BE2C (cell line): ENCODE measurements around the gene CDH13.

ENCODE experiments used
- DNase-seq: peaks from one replicate; pipeline ENCODE4 v3.0.0-alpha.2; 2020
- H3K27me3 ChIP-seq: fragments of 250-450 bp; sonication (Bioruptor Pico); 2 replicates; pipeline ENCODE4 v1.5.1; 2020; ENCODE audit warnings: mild to moderate bottlenecking
- H3K36me3 ChIP-seq: fragments of 250-450 bp; sonication (Bioruptor Pico); 2 replicates; pipeline ENCODE4 v1.5.1; 2020; ENCODE audit warnings: mild to moderate bottlenecking
- H3K4me1 ChIP-seq: fragments of 250-450 bp; sonication (Bioruptor Pico); 2 replicates; pipeline ENCODE4 v1.5.1; 2020
- H3K4me3 ChIP-seq: 2 replicates; pipeline ENCODE4 v1.5.1; 2011; ENCODE audit warnings: low read depth, low read length
- H3K9me3 ChIP-seq: fragments of 250-450 bp; sonication (Bioruptor Pico); 2 replicates; pipeline ENCODE4 v1.5.1; 2020
- TF ChIP-seq, protein P1 (sequence below): IDR thresholded peaks from 2 replicates; pipeline ENCODE4 v1.5.1; 2012; ENCODE audit warnings: mild to moderate bottlenecking, low read depth, low read length

CDH13 gene

GRCh38 chr16:83725313-83725712 lies 1098.5 kb downstream of the CDH13 start:
- H3K4me1 ChIP-seq = no peaks in the 10 kb centered on the region
- H3K4me3 ChIP-seq = no peak overlapping the region
- no peaks in the 10 kb centered on the region for H3K9me3 ChIP-seq
- TF ChIP-seq, protein P1, sequence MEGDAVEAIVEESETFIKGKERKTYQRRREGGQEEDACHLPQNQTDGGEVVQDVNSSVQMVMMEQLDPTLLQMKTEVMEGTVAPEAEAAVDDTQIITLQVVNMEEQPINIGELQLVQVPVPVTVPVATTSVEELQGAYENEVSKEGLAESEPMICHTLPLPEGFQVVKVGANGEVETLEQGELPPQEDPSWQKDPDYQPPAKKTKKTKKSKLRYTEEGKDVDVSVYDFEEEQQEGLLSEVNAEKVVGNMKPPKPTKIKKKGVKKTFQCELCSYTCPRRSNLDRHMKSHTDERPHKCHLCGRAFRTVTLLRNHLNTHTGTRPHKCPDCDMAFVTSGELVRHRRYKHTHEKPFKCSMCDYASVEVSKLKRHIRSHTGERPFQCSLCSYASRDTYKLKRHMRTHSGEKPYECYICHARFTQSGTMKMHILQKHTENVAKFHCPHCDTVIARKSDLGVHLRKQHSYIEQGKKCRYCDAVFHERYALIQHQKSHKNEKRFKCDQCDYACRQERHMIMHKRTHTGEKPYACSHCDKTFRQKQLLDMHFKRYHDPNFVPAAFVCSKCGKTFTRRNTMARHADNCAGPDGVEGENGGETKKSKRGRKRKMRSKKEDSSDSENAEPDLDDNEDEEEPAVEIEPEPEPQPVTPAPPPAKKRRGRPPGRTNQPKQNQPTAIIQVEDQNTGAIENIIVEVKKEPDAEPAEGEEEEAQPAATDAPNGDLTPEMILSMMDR = no peak
- H3K36me3 ChIP-seq = no peaks in the 10 kb centered on the region
- H3K27me3 ChIP-seq = no peaks in the 10 kb centered on the region
- no peak for DNase-seq

- Histone ChIP-seq H3K27me3 (no peaks in the 10 kb centered on the region), H3K4me3 (no peak overlapping the region), H3K4me1 (no peaks in the 10 kb centered on the region), H3K36me3 (no peaks in the 10 kb centered on the region), H3K9me3 (no peaks in the 10 kb centered on the region)
- TF ChIP-seq, protein P1 = no peak
- DNase-seq = no peak
Measured at GRCh38 chr16:83727018-83727417, 1100.2 kb downstream of the CDH13 start.

DNA sequence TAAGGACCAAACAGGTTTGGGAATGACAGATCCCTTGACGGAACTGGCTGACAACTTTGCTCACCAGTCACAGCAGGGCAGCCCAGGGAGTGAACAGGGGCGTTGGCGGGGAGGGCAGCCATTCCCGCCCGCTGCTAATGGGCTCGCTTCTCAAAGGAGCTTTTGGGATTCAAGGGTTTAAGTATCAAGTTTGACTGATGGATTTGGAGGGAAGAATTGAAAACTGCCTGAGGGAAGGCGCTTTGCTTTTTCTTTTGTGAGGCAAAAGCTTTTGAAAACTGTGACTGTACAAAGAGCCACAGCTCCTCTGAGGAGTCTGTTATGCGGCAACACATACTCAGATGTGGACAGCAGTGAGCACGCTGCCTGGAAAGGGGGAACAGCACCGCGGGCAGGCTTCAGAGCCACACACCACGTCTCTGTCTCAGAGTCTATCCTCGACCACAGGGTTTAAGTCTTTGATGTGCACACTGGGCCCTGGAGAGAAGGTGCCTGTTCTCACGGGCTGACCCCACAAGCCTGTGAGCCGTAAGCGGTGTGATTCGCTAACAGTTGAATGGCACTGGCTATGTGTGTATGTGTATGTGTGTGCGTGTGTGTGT lies 1101.1 kb downstream of the CDH13 start:
- H3K4me1 ChIP-seq = no peaks in the 10 kb centered on the region
- no peaks in the 10 kb centered on the region for H3K36me3 ChIP-seq
- no peaks in the 10 kb centered on the region for H3K9me3 ChIP-seq
- no peak overlapping the region for H3K4me3 ChIP-seq
- TF ChIP-seq, protein P1 = no peak
- no peaks in the 10 kb centered on the region for H3K27me3 ChIP-seq
- no peak for DNase-seq

- Histone ChIP-seq H3K27me3 (no peaks in the 10 kb centered on the region), H3K36me3 (no peaks in the 10 kb centered on the region), H3K9me3 (no peaks in the 10 kb centered on the region), H3K4me1 (no peaks in the 10 kb centered on the region), H3K4me3 (no peak overlapping the region)
- no peak for DNase-seq
- TF ChIP-seq, protein P1 = no peak
Measured at GRCh38 chr16:83728492-83728891, 1101.7 kb downstream of the CDH13 start.

DNA sequence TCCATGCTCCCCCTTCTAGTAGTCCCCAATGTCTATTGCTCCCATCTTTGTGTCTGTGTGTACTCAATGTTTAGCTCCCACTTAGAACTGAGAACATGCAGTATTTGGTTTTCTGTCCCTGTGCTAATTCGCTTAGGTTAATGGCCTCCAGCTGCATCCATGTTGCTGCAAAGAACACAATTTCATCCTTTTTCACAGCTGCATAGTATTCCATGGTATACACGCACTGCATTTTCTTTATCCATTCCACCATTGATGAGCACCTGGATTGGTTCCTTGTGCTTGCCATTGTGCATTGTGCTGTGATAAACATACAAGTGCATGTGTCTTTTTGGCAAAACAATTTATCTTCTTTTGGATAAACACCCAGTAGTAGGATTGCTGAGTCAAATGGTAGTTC lies 1104.0 kb downstream of the CDH13 start:
- no peak for DNase-seq
- no peaks in the 10 kb centered on the region for H3K9me3 ChIP-seq
- no peaks in the 10 kb centered on the region for H3K36me3 ChIP-seq
- H3K27me3 ChIP-seq = no peaks in the 10 kb centered on the region
- H3K4me3 ChIP-seq = no peak overlapping the region
- H3K4me1 ChIP-seq = no peaks in the 10 kb centered on the region
- TF ChIP-seq, protein P1 = no peak

DNA sequence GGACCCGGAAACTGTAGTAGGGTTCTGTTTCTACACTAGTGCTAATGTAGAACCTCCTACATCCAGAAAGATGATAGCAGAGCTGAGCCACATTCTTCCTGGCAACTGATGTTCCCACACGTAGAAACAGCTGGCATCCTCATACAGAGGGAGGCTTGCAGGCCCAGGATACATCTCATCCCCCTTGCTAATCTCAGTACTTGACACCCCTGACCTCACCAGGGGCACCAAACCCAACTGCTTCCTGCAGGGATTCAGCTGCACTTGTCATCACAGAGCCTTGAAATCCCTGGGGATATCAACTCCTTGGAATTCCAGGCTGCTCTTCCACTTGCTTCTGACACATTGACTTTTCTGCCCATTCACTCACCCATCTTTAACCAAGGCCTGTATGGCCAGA lies 1105.8 kb downstream of the CDH13 start:
- TF ChIP-seq, protein P1 = no peak
- Histone ChIP-seq H3K4me1 (no peaks in the 10 kb centered on the region), H3K4me3 (no peak overlapping the region), H3K9me3 (no peaks in the 10 kb centered on the region), H3K27me3 (no peaks in the 10 kb centered on the region), H3K36me3 (no peaks in the 10 kb centered on the region)
- DNase-seq = no peak
